Prostate gland (tissue), 2 donors: ENCODE measurements around the gene ATP2C1.

Source experiments
- POLR2A ChIP-seq: fragments of 450-650 bp; IDR thresholded peaks from one replicate; pipeline ENCODE4 v1.6.1; 2016; ENCODE audit warnings: antibody characterized with exemption, mild to moderate bottlenecking
- TF ChIP-seq, protein P1 (sequence below), 4 experiments: fragments of 200-600 bp in 2 of 4; fragments of 450-650 bp in 2 of 4; sonication (generic) in 2 of 4; IDR thresholded peaks; 1 replicate in 3 of 4; 2 replicates in 1 of 4; pipeline ENCODE4 v1.5.1; 2016 to 2019; ENCODE audit warnings: antibody characterized with exemption in 4 of 4, mild to moderate bottlenecking in 2 of 4, moderate library complexity in 2 of 4

DNA sequence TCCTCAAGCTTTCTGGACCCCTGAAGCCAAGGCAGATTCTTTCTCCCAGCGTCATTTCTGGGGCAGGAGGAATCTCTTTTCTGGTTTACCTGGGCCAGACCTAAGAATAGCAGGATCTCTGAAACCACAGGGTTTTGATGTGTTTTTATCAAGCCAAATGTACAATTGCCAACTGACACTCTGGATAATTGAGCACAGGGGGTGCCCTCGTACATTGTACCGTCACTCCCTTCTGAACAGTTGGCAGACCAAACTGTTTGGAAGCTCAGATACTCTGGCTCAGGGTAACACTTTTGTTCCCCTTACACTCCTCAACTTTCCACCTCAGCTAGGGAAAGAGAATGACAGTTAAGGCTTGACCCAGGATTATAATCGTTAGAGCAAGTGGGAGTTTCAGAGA is 82.8 kb downstream of the ATP2C1 start:
- TF ChIP-seq, protein P1, sequence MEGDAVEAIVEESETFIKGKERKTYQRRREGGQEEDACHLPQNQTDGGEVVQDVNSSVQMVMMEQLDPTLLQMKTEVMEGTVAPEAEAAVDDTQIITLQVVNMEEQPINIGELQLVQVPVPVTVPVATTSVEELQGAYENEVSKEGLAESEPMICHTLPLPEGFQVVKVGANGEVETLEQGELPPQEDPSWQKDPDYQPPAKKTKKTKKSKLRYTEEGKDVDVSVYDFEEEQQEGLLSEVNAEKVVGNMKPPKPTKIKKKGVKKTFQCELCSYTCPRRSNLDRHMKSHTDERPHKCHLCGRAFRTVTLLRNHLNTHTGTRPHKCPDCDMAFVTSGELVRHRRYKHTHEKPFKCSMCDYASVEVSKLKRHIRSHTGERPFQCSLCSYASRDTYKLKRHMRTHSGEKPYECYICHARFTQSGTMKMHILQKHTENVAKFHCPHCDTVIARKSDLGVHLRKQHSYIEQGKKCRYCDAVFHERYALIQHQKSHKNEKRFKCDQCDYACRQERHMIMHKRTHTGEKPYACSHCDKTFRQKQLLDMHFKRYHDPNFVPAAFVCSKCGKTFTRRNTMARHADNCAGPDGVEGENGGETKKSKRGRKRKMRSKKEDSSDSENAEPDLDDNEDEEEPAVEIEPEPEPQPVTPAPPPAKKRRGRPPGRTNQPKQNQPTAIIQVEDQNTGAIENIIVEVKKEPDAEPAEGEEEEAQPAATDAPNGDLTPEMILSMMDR (IDR thresholded peaks at IDR 0.05), result no peak
- TF ChIP-seq POLR2A, result no peak
